ENCODE measurements around the gene GALK2.

- TF ChIP-seq CTCF (optimal IDR thresholded peaks at IDR 0.05 in 1 of 3, IDR thresholded peaks at IDR 0.05 in 1 of 3, conservative IDR thresholded peaks at IDR 0.05 in 1 of 3; ENCODE audit: extremely low read depth in 1 of 3, insufficient read depth in 2 of 3, low read length in 3 of 3) (no peak), EZH2 (IDR thresholded peaks at IDR 0.05; ENCODE audit: low read length) (no peak)
Observed at GRCh38 chr15:49343546-49343945, 173.5 kb downstream of the GALK2 start.

Data from keratinocyte (primary cell).